Colonic mucosa (tissue), 4 donors: ENCODE data around the gene NANOS3. TPM values are rescaled to one million over a fixed set of nuclear protein-coding genes. Genes with fewer than 3 reads are reported as not detected.

Experiments used
- DNase-seq: peaks from one replicate; pipeline ENCODE4 v3.0.0-alpha.2; 2020
- H3K27ac ChIP-seq: fragments of 200-600 bp; one replicate; pipeline ENCODE4 v1.8.0; 2021
- H3K27me3 ChIP-seq: fragments of 200-600 bp; one replicate; pipeline ENCODE4 v1.8.0; 2021
- H3K36me3 ChIP-seq: fragments of 200-600 bp; one replicate; pipeline ENCODE4 v1.8.0; 2021
- H3K4me1 ChIP-seq: fragments of 200-600 bp; one replicate; pipeline ENCODE4 v1.8.0; 2021; ENCODE audit warnings: mild to moderate bottlenecking
- H3K4me3 ChIP-seq: fragments of 200-600 bp; one replicate; pipeline ENCODE4 v1.8.0; 2021
- H3K9ac ChIP-seq, 2 donors: one replicate each; pipeline ENCODE4 v1.7.0; 2013; ENCODE audit warnings: control low read depth in 2 of 2, low read depth in 2 of 2, low read length in 2 of 2
- H3K9me3 ChIP-seq: fragments of 200-600 bp; one replicate; pipeline ENCODE4 v1.8.0; 2021
- intact Hi-C: fragments of 100-400 bp; cut with DNase I; formaldehyde crosslinking; loops from one replicate; pipeline ENCODE4 v1.14.1; 2022
- total RNA-seq, 2 donors: library from RNA; stranded (reverse); fragmentation: NEBNext Ultra II Directional in 1 of 2; extraction: Animal tissue kit (Norgen Biotek cat#: 25700) in 1 of 2; gene quantifications; one replicate each; pipeline ENCODE4 v1.2.1, GENCODE V29; 2021
- TF ChIP-seq, protein P1 (sequence below): fragments of 200-600 bp; IDR thresholded peaks from one replicate; pipeline ENCODE4 v1.8.0; 2022; ENCODE audit warnings: antibody characterized with exemption, mild to moderate bottlenecking
- donor health status: healthy.
- donor health status: DM: no; HTN: no; CAD: no.
- donor health status: DM: no; HTN: no; CAD: no.

The NANOS3 gene
- total RNA-seq, 2 donors from 2014 or later = not detected

DNA sequence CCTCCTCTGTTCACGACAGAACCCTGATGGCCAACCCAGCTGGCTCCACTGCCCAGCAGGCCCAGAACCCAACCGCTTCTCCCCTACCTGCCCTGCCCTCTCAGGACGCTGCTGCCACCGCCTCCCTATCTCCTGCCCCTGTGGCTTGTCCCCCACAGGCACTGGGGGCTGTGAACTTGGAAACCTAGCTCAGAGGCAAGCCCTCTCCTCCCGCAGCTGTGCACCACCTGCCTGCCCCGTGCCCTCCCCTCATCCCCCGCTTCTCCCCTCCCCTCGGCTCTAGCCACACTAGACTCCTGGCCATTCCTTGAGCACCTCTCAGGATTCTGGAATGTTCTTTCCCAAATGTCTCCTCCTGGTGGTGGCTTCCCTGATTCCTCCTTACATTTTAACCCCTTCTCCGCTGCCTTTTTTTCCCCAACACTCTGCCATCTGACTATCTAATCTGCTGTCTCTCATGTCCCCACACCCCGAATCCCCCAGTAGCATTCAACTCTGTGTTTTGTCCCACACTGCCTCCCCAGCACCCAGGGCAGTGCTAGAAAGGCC, 6.7 kb downstream of the NANOS3 start:
- H3K4me3 ChIP-seq = no peak overlapping the region
- no peaks in the 10 kb centered on the region for H3K36me3 ChIP-seq
- peaks cover 43% of the 10 kb centered on the region for H3K4me1 ChIP-seq
- no peaks in the 10 kb centered on the region for H3K9me3 ChIP-seq
- no peak overlapping the region for H3K9ac ChIP-seq
- H3K27ac ChIP-seq = no peak overlapping the region
- TF ChIP-seq, protein P1, sequence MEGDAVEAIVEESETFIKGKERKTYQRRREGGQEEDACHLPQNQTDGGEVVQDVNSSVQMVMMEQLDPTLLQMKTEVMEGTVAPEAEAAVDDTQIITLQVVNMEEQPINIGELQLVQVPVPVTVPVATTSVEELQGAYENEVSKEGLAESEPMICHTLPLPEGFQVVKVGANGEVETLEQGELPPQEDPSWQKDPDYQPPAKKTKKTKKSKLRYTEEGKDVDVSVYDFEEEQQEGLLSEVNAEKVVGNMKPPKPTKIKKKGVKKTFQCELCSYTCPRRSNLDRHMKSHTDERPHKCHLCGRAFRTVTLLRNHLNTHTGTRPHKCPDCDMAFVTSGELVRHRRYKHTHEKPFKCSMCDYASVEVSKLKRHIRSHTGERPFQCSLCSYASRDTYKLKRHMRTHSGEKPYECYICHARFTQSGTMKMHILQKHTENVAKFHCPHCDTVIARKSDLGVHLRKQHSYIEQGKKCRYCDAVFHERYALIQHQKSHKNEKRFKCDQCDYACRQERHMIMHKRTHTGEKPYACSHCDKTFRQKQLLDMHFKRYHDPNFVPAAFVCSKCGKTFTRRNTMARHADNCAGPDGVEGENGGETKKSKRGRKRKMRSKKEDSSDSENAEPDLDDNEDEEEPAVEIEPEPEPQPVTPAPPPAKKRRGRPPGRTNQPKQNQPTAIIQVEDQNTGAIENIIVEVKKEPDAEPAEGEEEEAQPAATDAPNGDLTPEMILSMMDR = no peak
- no peaks in the 10 kb centered on the region for H3K27me3 ChIP-seq
- DNase-seq = no peak
- intact Hi-C loops = loop anchor here (10.0 kb wide), 1 partner anchor 161 kb away; no protein-coding TSS in a partner anchor

DNA sequence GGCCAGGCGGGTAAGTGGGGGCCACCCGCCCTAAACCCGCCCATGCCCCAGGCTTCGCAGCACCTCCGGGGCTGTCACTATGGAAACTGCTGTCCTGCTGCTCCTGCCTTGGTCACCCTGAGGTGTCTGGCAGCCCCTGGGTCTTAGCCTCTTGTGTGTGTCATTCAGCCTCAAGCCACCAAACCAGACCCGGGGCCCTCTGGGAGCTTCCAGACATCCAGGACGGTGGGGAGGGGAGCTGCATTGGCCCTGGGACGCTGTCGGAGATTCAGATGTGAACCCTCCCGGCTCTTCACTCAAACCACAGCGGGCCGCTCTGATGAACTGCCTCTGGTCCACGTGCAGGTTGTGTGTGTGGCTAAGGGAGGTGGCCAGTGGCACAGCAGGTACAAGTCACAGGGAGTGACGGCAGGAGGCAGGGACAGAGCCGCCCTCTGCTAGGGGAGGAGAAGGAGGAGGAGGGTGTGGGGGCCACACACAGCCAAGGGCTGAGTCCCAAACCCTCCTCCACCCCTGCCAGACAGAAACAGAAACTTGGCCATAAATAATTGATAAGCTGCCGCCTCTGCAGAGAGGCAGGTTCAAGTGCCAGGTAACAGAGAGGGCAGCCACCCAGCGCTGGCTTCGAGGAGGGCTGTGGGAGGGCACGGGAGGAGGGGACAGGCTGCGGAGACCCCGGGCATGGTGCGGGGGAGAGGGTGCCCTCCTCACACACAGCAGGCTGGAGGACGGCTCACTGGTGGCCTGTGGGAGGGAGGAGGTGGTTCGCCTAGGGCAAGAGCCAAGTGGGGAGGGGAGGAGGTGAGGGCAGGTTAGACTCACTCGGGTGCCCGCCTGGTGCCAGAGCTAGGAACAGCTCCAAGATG, 8.0 kb downstream of the NANOS3 start:
- peak; percentile 68 for DNase-seq
- no peaks in the 10 kb centered on the region for H3K9me3 ChIP-seq
- no peak overlapping the region for H3K4me3 ChIP-seq
- no peaks in the 10 kb centered on the region for H3K27me3 ChIP-seq
- peaks cover 43% of the 10 kb centered on the region for H3K4me1 ChIP-seq
- peak overlapping the region; percentile 44 for H3K27ac ChIP-seq
- peak overlapping the region in 1 of 2 donors; percentile 79 for H3K9ac ChIP-seq
- TF ChIP-seq, protein P1 = no peak
- intact Hi-C loops = loop anchor here (10.0 kb wide), 1 partner anchor 160 kb away; no protein-coding TSS in a partner anchor
- H3K36me3 ChIP-seq = no peaks in the 10 kb centered on the region

DNA sequence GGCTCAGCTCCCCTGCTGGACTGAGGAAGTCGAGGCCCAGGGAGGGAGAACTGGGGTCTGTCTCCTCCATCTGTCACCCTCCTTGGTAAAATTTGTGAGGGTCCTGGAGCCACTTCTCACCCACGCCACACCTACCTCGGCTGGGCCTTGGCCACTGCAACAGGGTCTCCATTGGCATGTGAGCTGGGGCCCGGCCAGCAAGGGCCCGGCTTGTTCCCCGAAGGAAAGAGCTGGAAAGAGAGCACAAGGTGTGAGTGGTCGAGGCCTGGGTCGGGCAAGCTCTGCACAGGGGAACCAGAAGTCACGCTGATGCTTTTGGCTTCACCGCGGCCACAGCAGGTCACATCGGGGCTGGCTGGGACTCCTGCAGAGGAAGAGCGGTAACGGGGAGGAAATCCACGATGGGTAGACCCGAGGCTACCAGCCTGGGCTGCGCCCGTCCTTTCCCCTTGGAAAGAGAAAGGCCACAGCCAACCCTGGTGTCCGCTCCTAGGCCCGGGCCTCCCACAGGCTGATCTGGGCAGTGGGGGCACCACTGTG, 9.0 kb downstream of the NANOS3 start:
- H3K4me3 ChIP-seq = no peak overlapping the region
- peak overlapping the region in 1 of 2 donors; percentile 79 for H3K9ac ChIP-seq
- no peak overlapping the region for H3K27ac ChIP-seq
- no peaks in the 10 kb centered on the region for H3K27me3 ChIP-seq
- H3K36me3 ChIP-seq = no peaks in the 10 kb centered on the region
- intact Hi-C loops = loop anchor here (10.0 kb wide), 1 partner anchor 159 kb away; no protein-coding TSS in a partner anchor
- H3K9me3 ChIP-seq = no peaks in the 10 kb centered on the region
- TF ChIP-seq, protein P1 = no peak
- DNase-seq = no peak
- H3K4me1 ChIP-seq = peaks cover 38% of the 10 kb centered on the region

DNA sequence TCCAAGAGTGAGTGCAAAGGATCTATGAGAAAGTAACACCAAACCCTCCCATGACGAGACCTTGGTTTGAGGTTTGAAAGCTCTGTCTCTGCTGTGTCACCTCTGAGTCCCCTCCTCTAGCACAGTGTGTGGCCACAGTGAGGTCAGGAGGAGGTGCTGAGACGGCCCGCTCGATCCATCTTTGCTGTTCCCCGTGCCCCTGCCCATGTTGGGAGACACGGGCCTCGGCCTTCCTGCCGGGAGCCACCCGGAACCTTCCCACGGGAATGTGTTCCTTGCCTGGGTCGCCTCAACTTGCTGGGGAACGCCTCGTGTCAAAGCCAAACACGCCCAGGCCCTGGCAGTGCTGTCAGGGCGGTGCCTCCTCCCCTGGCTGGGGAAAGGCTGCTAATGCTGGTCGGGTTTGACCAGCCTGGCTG, 10.1 kb downstream of the NANOS3 start:
- peak overlapping the region; percentile 3 to 84 for H3K9ac ChIP-seq
- TF ChIP-seq, protein P1 = no peak
- intact Hi-C loops = loop anchor here (10.0 kb wide), 1 partner anchor 158 kb away; no protein-coding TSS in a partner anchor
- peaks cover 26% of the 10 kb centered on the region for H3K4me1 ChIP-seq
- no peaks in the 10 kb centered on the region for H3K36me3 ChIP-seq
- no peaks in the 10 kb centered on the region for H3K27me3 ChIP-seq
- DNase-seq = peak; percentile 87
- no peaks in the 10 kb centered on the region for H3K9me3 ChIP-seq
- peak overlapping the region; percentile 51 for H3K27ac ChIP-seq
- no peak overlapping the region for H3K4me3 ChIP-seq

DNA sequence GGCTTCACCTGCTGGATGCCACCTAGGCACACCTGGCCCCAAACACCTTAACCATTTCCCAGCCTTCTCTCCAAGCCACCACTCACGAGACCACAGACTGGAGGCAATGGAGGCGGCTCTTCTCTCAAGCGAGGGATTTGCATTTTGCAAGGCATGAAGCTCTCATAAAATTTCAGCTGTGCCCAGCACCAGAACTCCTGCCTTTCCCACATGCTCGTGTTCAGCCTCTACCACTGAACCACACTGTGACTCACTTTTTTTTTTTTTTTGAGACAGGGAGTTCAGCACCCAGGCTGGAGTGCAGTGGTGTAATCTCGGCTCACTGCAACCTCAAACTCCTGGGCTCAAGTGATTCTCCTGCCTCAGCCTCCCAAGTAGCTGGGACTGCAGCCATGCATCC, 10.6 kb downstream of the NANOS3 start:
- no peak for DNase-seq
- intact Hi-C loops = loop anchor here (10.0 kb wide), 1 partner anchor 157 kb away; no protein-coding TSS in a partner anchor
- H3K27me3 ChIP-seq = no peaks in the 10 kb centered on the region
- H3K36me3 ChIP-seq = no peaks in the 10 kb centered on the region
- peak overlapping the region; percentile 51 for H3K27ac ChIP-seq
- TF ChIP-seq, protein P1 = no peak
- peak overlapping the region; percentile 3 to 84 for H3K9ac ChIP-seq
- peaks cover 22% of the 10 kb centered on the region for H3K4me1 ChIP-seq
- H3K9me3 ChIP-seq = no peaks in the 10 kb centered on the region
- no peak overlapping the region for H3K4me3 ChIP-seq
